GM18508 (cell line): ENCODE results near the gene NSD2.

ENCODE experiments used
- ATAC-seq: cut with Tn5 transposase; IDR thresholded peaks from one replicate; pipeline ENCODE4 v1.9.1; 2021; ENCODE audit warnings: moderate number of reproducible peaks; ENCODE audit not compliant: insufficient read depth, unreplicated experiment

Gene NSD2

DNA sequence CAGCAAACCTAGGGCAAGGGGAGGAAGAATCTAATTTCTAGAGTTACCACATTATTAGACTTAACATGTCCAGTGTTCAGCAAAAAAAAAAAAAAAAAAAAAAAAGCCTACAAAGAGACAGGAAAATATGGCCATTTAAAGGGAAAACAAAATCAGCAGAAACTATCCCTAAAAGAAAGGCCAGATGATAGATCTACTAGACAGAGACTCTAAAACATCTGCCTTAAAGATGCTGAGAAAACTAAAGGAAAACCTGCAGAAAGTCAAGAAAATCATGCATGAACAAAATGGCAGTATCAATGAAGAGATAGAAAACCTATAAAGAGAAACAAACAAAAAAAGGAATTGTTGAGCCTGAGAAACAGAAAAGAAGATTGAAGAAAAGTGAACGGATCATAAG, 93.8 kb downstream of the NSD2 start:
- no peak for ATAC-seq

DNA sequence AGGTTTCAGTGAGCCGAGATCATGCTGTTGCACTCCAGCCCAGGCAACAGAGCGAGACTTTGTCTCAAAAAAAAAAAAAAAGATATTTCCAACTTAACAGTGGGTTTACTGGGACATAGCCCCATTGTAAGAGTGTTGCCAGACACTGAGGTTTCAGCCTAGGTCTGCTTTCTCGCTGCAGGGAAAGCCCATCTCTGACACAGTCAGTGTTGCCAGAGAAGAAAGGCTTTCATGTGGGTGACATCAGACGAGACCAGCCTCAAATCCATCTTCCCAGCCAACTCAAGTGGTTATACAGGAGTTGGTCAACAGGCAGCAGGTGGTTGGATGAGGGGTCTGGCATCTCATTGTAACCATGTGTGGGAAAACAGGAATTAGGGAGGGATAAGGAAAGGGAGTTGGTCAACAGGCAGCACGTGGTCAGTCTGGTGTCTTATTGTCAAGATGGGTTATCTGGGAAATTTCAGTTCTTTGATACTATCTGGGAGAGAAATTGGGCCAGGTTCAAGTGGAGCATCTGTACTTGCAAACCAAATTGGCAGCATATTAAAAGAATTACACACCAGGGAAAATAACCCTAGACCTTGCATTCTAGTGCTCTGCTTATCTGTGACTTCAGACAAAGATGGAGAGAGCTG, 96.4 kb downstream of the NSD2 start:
- no peak for ATAC-seq

- ATAC-seq: no peak
These were observed 97.6 kb downstream of the NSD2 start for GRCh38 chr4:1968686-1969295.

DNA sequence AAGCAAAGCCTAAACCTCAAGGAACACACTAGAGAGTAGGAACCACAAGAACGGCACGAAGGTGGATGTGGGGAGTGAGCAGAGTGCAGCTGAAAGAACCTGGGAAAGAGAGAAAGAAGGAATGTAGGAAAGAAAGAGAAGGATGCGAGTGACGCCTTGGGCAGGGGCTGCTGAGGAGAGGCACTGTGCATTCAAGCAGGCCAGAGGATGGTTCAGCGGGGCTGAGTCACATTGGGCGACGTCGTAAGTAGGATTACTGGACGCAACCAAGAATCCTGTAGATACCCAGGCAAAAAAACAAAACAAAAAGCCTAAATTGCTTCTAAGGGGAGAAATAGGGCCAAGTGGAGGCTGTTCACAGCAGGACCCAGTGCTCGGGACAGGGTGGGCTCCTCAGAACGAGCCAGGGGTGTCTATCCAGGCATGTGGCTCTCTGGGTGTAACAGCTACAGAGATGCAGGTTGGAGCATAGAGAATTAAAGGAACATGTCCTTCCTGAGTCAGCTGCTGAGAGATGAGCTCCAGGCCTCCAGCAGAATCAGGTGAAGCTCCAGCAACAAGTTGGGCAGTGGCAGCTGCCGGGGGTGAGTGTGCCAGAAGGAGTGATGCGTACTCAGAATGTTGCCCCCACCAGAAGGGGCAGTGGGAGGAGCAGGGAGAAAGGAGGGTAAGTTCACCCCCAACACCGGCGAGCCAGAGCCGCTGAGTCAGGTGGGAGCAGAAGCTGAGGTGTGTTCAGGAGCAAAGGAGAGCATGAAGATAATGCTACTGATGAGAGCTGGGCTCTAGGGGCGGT, 98.9 kb downstream of the NSD2 start:
- ATAC-seq: no peak

GRCh38 chr4:1970926-1971325, 99.7 kb downstream of the NSD2 start:
- no peak for ATAC-seq

DNA sequence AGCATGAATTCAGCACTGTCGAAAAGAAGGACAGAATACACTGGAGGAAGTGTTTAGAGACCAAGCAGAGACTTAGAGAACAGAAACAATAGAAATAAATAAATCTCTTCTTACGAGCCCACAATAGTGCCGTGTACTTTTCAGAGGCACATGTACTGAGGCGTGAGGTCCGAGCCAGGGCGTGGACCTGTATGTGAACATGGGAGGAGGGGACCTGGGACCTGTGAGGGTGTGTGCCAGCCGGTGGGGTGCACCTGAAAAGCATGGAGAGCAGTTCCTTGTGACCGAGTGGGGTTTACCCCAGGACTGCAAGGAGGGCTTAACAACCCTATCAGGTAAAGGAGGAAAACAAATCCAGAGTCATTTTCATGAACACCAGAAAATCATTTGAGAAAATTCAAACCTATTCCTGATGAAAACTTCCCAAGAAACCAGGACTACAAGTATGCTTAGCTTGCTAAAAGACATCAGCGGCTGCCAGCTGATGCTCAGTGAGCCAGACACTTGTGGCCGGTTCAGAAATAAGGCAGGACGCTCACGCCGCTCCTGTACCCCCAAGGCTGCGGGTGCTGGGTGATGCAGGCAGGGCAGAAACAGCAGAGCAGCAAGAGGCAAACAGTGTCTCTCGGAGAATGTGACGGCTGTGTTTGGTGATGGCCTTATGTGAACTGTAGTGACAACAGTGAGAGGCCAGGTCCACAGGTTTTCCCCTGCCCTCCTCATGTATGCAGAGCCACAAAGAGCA, 100.4 kb downstream of the NSD2 start:
- no peak for ATAC-seq

GRCh38 chr4:1972414-1972813, 101.2 kb downstream of the NSD2 start:
- ATAC-seq: no peak

DNA sequence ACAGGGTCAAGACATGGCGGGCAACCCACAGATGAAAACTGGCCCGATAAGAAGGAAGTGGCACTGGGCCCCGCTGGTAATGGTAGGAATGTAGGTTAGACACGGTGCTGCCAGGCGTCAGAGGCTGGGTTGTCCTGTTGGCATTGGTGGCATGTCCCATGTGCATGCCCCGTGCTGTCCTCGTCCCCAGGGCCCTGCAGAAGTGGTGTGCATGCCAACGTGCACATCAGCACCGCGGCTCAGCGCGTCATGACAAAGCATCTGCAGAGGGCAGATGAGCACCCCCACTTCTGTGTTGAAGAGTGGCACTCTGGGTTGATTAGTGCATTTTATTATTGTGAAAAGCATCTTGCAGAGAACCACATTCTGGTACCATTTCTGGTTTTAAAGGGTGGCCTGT, 102.0 kb downstream of the NSD2 start:
- no peak for ATAC-seq

GRCh38 chr4:1973661-1974060, 102.5 kb downstream of the NSD2 start:
- no peak for ATAC-seq

- no peak for ATAC-seq
These were observed 103.6 kb downstream of the NSD2 start for GRCh38 chr4:1974840-1975239.

DNA sequence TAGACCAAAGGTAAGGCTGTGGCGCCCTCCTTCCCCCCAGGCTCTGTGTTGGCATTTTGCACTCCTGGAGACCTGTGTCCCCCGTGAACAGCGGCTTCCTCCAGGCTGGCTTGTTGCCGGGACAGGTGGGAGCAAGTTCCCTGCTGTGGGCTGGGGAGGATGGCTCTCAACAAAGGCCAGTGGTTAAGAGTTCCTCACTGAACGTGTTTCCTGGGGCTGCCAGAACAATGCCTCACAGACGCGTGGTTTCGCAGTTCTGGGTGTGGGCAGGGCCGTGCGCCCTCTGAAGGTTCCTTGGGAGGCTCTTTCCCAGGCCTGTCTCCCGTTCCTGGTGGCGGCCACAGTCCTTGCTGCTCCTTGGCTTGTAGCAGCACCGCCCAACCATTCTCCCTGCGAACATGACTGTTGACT, 104.2 kb downstream of the NSD2 start:
- ATAC-seq: no peak

GRCh38 chr4:1975880-1976279, 104.7 kb downstream of the NSD2 start:
- no peak for ATAC-seq

- no peak for ATAC-seq
These were observed 105.5 kb downstream of the NSD2 start for GRCh38 chr4:1976416-1977352.

DNA sequence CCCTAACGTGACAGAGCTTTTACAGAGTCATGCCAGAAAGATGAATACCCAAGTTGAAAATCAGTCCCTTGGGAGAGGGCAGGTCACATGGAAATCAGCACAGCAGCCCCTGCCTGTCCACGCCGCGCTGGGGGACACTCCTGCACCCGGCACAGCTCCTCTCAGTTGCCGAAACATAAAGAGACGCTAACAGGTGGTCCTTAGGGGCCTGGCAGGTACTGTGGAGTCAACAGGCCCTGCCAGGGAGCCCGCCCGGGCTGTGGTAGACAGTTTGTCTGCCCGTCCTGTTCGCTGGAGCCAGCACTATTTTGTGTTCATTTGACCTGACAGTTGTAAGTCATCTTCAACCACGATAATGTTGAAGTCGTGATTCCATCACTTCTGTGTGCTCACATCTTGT, 107.0 kb downstream of the NSD2 start:
- ATAC-seq: no peak

GRCh38 chr4:1978741-1979476, 107.7 kb downstream of the NSD2 start:
- ATAC-seq: no peak

GRCh38 chr4:1979477-1980196, 108.4 kb downstream of the NSD2 start:
- no peak for ATAC-seq

DNA sequence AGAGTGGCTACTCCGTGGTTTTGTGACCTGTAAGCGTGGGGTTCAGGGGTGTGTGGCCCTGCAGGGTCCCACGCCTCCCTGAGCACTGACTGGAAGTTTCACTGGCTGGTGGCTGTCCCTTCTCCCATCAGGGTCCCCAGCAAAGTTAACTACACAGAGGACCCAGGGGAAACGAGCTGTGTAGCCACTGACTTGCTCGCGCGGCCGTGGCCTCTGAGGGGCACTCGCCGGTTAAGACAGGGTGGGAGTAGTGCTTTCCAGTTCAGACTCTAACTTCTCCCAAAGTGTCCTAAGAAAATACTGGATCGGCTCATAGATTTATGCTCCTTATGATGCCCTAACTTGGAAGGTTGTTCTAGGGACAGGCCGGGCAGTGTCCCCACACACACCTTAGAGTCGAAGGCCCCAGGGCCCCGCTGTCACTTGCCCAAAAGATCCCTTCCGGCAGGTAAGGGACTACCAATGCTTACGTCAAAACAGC, 109.4 kb downstream of the NSD2 start:
- ATAC-seq: no peak

DNA sequence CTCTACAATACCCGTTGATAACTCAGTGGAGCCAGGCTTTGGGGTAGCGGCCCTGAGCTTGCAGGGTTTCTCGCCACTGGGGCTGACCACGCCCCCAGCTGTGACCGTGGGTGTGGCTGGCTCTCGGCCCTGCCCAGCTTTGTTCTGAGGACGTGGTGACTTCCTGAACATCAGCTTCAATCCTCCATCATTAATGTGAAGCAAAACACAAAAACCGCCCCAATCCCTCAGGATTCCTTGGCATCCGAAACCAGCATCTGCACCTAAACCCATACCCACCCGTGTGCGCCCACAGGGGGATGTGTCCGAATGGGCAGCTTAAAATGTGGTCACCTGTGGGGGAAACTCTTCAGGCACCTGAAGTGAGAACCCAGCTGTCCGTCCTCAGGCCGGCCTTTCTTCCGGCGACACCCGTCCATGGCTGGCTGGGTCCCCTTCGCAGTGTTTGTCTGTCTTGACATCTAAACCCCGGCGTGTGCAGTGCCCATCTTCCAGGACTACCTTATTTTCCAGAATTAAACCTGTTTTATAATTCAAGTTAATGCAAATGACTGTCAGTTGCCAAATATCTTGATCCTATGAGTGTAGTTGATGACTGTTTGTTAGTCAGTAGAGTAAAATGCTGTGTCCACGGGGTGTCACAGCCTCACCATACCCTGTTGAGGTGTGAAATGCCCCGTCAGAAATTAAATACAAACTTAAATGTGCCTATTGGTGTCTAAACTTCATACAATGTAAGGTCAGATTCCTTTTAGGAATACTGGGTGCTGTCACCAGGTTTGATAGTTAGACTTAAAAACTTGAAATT, 110.3 kb downstream of the NSD2 start:
- ATAC-seq: no peak
